Esophagus muscularis mucosa (tissue), 4 donors: Measurements from ENCODE around the gene GLCE. TPM values are rescaled to one million over a fixed set of nuclear protein-coding genes. Genes with fewer than 3 reads are reported as not detected.

Experiments used
- DNase-seq: peaks from one replicate; pipeline ENCODE4 v3.0.0-alpha.2; 2017; ENCODE audit errors: extremely low spot score
- H3K27ac ChIP-seq, 4 donors: fragments of 200-600 bp; sonication (generic); replicated peaks in 1 of 4; 1 replicate in 3 of 4; 2 replicates in 1 of 4; pipeline ENCODE4 v1.5.1; 2016 to 2019; ENCODE audit warnings: mild to moderate bottlenecking in 1 of 4
- H3K27me3 ChIP-seq, 4 donors: fragments of 200-600 bp; sonication (generic); one replicate each; pipeline versions ENCODE4 v1.5.1 to v1.6.0; 2016 to 2019
- H3K36me3 ChIP-seq, 4 donors: fragments of 200-600 bp; sonication (generic); one replicate each; pipeline ENCODE4 v1.5.1; 2016 to 2019
- H3K4me1 ChIP-seq, 4 donors: fragments of 200-600 bp; sonication (generic); one replicate each; pipeline ENCODE4 v1.5.1; 2016 to 2019
- H3K4me3 ChIP-seq, 4 donors: fragments of 200-600 bp; sonication (generic); 1 replicate in 2 of 4; 2 replicates in 2 of 4; pipeline ENCODE4 v1.5.1; 2016 to 2019; ENCODE audit warnings: mild to moderate bottlenecking in 4 of 4, moderate library complexity in 1 of 4
- H3K9me3 ChIP-seq, 4 donors: fragments of 200-600 bp; sonication (generic); 1 replicate in 3 of 4; 2 replicates in 1 of 4; pipeline ENCODE4 v1.5.1; 2016 to 2019
- CTCF ChIP-seq, 3 experiments: fragments of 200-600 bp in 2 of 3; fragments of 450-650 bp in 1 of 3; sonication (generic) in 2 of 3; IDR thresholded peaks; one replicate each; pipeline ENCODE4 v1.5.1; 2017 to 2019; ENCODE audit warnings: antibody characterized with exemption in 3 of 3, mild to moderate bottlenecking in 2 of 3, moderate library complexity in 1 of 3
- EP300 ChIP-seq: sonication (generic); formaldehyde crosslinking; IDR thresholded peaks from one replicate; pipeline ENCODE4 v1.6.1; 2017; ENCODE audit warnings: antibody characterized with exemption
- POLR2A ChIP-seq: fragments of 450-650 bp; IDR thresholded peaks from one replicate; pipeline ENCODE4 v1.6.1; 2017; ENCODE audit warnings: antibody characterized with exemption, moderate library complexity, mild to moderate bottlenecking, low read depth
- POLR2AphosphoS5 ChIP-seq, 2 donors: sonication (generic); formaldehyde crosslinking; IDR thresholded peaks; one replicate each; pipeline ENCODE4 v1.6.1; 2017; ENCODE audit warnings: antibody characterized with exemption in 2 of 2
- WGBS: methylation state at CpG from one replicate; pipeline ENCODE4 v1.1.5; 2018; 5-methylcytosine and 5-hydroxymethylcytosine counted together
- intact Hi-C: fragments of 100-400 bp; cut with DNase I; formaldehyde crosslinking; loops from one replicate; pipeline ENCODE4 v1.15.1; 2023
- total RNA-seq, 4 donors: library from RNA; depleted of rRNA; stranded (reverse); fragments of >200 nt; gene quantifications; one replicate each; pipeline versions ENCODE4 v1.1.0 to v1.2.1, GENCODE V29; 2016

Gene GLCE
- total RNA-seq, 4 donors from 2014 or later, result 9.6 to 13.2 (median 9.8) TPM

GRCh38 chr15:69148465-69148864, 12.0 kb upstream of the GLCE start:
- no peaks in the 10 kb centered on the region for H3K36me3 ChIP-seq
- H3K4me1 ChIP-seq, result peaks cover 0 to 5% (median 0%) of the 10 kb centered on the region in 4 donors
- H3K27ac ChIP-seq, result no peak overlapping the region
- DNase-seq, result no peak
- H3K4me3 ChIP-seq, result no peak overlapping the region
- intact Hi-C loops, result no loop called here
- peaks cover 0 to 35% (median 2%) of the 10 kb centered on the region in 4 donors for H3K27me3 ChIP-seq
- WGBS, result no CpG with 5 or more reads among the region's 1 CpG
- TF ChIP-seq EP300, result no peak
- TF ChIP-seq POLR2A, result no peak
- no peak for TF ChIP-seq POLR2AphosphoS5 (IDR thresholded peaks at IDR 0.05)
- no peak for TF ChIP-seq CTCF (IDR thresholded peaks at IDR 0.05)
- H3K9me3 ChIP-seq, result no peaks in the 10 kb centered on the region

- DNase-seq, result no peak
- Histone ChIP-seq H3K27ac (no peak overlapping the region), H3K4me1 (peaks cover 0 to 5% (median 0%) of the 10 kb centered on the region in 4 donors), H3K9me3 (no peaks in the 10 kb centered on the region), H3K36me3 (no peaks in the 10 kb centered on the region), H3K4me3 (no peak overlapping the region), H3K27me3 (peaks cover 0 to 28% (median 2%) of the 10 kb centered on the region in 4 donors)
- 91% methylated on average over 2 of the region's 2 CpGs for WGBS
- TF ChIP-seq EP300 (no peak), POLR2A (no peak)
- intact Hi-C loops, result no loop called here
Measured at GRCh38 chr15:69149163-69149562, 11.3 kb upstream of the GLCE start.

GRCh38 chr15:69149803-69150202, 10.6 kb upstream of the GLCE start:
- intact Hi-C loops, result no loop called here
- 88% methylated on average over 2 of the region's 2 CpGs for WGBS
- Histone ChIP-seq H3K4me3 (no peak overlapping the region), H3K36me3 (no peaks in the 10 kb centered on the region), H3K27me3 (peaks cover 0 to 24% (median 2%) of the 10 kb centered on the region in 4 donors), H3K4me1 (peaks cover 0 to 5% (median 0%) of the 10 kb centered on the region in 4 donors), H3K9me3 (no peaks in the 10 kb centered on the region), H3K27ac (no peak overlapping the region)
- no peak for TF ChIP-seq CTCF (IDR thresholded peaks at IDR 0.05)
- TF ChIP-seq POLR2AphosphoS5 (IDR thresholded peaks at IDR 0.05), result no peak
- TF ChIP-seq EP300, result no peak
- TF ChIP-seq POLR2A, result no peak
- no peak for DNase-seq

GRCh38 chr15:69150336-69150735, 10.1 kb upstream of the GLCE start:
- intact Hi-C loops, result no loop called here
- Histone ChIP-seq H3K4me1 (peaks cover 0 to 5% (median 0%) of the 10 kb centered on the region in 4 donors), H3K4me3 (no peak overlapping the region), H3K27me3 (peaks cover 0 to 24% (median 2%) of the 10 kb centered on the region in 4 donors), H3K9me3 (no peaks in the 10 kb centered on the region), H3K36me3 (no peaks in the 10 kb centered on the region), H3K27ac (no peak overlapping the region)
- no peak for TF ChIP-seq POLR2A
- WGBS, result 94% methylated on average over 3 of the region's 3 CpGs
- DNase-seq, result no peak

GRCh38 chr15:69150841-69151240, 9.6 kb upstream of the GLCE start:
- DNase-seq, result no peak
- WGBS, result 95% methylated on average over 2 of the region's 2 CpGs
- H3K4me1 ChIP-seq, result peaks cover 0 to 3% (median 0%) of the 10 kb centered on the region in 4 donors

More at GRCh38 chr15:69150841-69151240, 9.6 kb upstream of the GLCE start:
- Histone ChIP-seq H3K9me3 (no peaks in the 10 kb centered on the region), H3K27me3 (peaks cover 0 to 24% (median 2%) of the 10 kb centered on the region in 4 donors), H3K4me3 (no peak overlapping the region), H3K36me3 (no peaks in the 10 kb centered on the region), H3K27ac (no peak overlapping the region)
- TF ChIP-seq EP300 (no peak), POLR2A (no peak), CTCF (IDR thresholded peaks at IDR 0.05) (no peak), POLR2AphosphoS5 (IDR thresholded peaks at IDR 0.05) (no peak)
- intact Hi-C loops, result no loop called here
